ENCODE measurements around the gene AKAP3.

Gene AKAP3

GRCh38 chr12:4584281-4584680, 64.6 kb downstream of the AKAP3 start:
- TF ChIP-seq, protein P1, sequence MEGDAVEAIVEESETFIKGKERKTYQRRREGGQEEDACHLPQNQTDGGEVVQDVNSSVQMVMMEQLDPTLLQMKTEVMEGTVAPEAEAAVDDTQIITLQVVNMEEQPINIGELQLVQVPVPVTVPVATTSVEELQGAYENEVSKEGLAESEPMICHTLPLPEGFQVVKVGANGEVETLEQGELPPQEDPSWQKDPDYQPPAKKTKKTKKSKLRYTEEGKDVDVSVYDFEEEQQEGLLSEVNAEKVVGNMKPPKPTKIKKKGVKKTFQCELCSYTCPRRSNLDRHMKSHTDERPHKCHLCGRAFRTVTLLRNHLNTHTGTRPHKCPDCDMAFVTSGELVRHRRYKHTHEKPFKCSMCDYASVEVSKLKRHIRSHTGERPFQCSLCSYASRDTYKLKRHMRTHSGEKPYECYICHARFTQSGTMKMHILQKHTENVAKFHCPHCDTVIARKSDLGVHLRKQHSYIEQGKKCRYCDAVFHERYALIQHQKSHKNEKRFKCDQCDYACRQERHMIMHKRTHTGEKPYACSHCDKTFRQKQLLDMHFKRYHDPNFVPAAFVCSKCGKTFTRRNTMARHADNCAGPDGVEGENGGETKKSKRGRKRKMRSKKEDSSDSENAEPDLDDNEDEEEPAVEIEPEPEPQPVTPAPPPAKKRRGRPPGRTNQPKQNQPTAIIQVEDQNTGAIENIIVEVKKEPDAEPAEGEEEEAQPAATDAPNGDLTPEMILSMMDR (IDR thresholded peaks at IDR 0.05) = no peak

DNA sequence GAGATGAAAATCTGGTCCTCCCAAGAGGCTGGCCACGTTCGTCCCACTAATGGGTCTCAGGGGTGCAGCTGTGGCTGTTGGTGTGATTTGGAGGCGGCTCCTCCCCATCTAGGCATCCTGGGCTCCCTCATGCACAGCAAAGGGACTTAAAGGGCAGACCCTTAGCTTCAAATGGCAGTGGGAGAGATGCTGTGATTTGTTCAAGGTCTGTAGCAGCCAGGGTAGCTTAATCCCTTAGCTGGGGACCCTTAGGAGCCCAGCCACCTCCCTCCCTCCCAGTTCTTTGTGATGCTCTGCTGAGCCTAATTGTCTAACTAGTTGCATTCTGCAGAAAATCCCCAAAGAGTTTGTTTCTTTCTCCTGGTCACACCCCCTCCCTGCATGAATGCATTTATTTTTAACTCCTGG, 68.6 kb downstream of the AKAP3 start:
- TF ChIP-seq, protein P1 (IDR thresholded peaks at IDR 0.05) = no peak

- TF ChIP-seq, protein P1 (IDR thresholded peaks at IDR 0.05) = peak; percentile 64
Observed at GRCh38 chr12:4579305-4580102, 69.3 kb downstream of the AKAP3 start.

GRCh38 chr12:4572680-4573079, 76.2 kb downstream of the AKAP3 start:
- TF ChIP-seq, protein P1 (IDR thresholded peaks at IDR 0.05) = no peak

GRCh38 chr12:4569261-4569660, 79.6 kb downstream of the AKAP3 start:
- TF ChIP-seq, protein P1 (IDR thresholded peaks at IDR 0.05) = no peak

- TF ChIP-seq, protein P1 (IDR thresholded peaks at IDR 0.05) = no peak
Observed at GRCh38 chr12:4567073-4567881, 81.6 kb downstream of the AKAP3 start.

DNA sequence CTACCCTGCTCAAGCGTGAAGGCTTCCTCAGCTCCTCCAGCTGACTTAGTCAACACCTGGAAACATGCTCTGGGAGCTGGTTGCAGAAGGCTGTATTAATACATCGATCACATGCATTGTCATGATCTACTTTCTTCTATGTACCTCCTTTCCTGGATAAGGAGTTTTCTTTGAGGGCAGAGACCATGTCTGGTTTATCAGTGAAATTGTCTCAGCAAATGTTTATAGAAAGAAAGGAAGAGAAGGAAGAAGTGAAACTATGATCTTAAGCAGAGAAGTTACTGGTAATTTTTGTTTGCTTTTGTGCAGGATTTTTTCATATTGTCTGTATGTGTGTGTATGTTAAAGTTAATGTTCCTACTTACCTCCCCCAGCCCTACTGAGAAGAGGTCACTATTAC, 82.4 kb downstream of the AKAP3 start:
- TF ChIP-seq, protein P1 (IDR thresholded peaks at IDR 0.05) = no peak

Measured in LNCAP (cell line).